Activated naive CD4-positive, alpha-beta T cell (primary cell): ENCODE measurements around the gene KAT2A.
"Not testable (repeated sequence)": the region's sequence is repeated elsewhere in the genome, so short reads cannot be mapped to it uniquely, and the experiment has no call there.

ENCODE experiments used
- DNase-seq, 4 experiments: peaks; one replicate each; lab custom pipeline; 2025; lab: John Stamatoyannopoulos, UW

KAT2A gene

GRCh38 chr17:42120770-42121769 lies at the start of gene KAT2A:
TSS of gene KAT2A (minus strand) at chr17:42121367. CDS start at chr17:42121304, 63 bp downstream.
- peak; percentile 28 to 75 (median 52) for DNase-seq

GRCh38 chr17:42169351-42169750 lies 48.2 kb upstream of the KAT2A start:
- DNase-seq: no peak

- no peak for DNase-seq
These were observed 46.6 kb upstream of the KAT2A start for GRCh38 chr17:42167807-42168206.

GRCh38 chr17:42166196-42166763 lies 45.1 kb upstream of the KAT2A start:
- no peak for DNase-seq

GRCh38 chr17:42165751-42166150 lies 44.6 kb upstream of the KAT2A start:
- no peak for DNase-seq

GRCh38 chr17:42163696-42164407 lies 42.7 kb upstream of the KAT2A start:
- no peak for DNase-seq

- no peak for DNase-seq
These were observed 41.9 kb upstream of the KAT2A start for GRCh38 chr17:42163113-42163512.

- no peak for DNase-seq
These were observed 39.4 kb upstream of the KAT2A start for GRCh38 chr17:42160531-42160910.

- DNase-seq: no peak
These were observed 38.8 kb upstream of the KAT2A start for GRCh38 chr17:42159796-42160530.

GRCh38 chr17:42155614-42156045 lies 34.5 kb upstream of the KAT2A start:
- no peak for DNase-seq

- DNase-seq: no peak
These were observed 33.0 kb upstream of the KAT2A start for GRCh38 chr17:42153919-42154742.

- no peak for DNase-seq
These were observed 25.9 kb upstream of the KAT2A start for GRCh38 chr17:42146911-42147607.

- not testable (repeated sequence) for DNase-seq
These were observed 22.0 kb upstream of the KAT2A start for GRCh38 chr17:42143138-42143537.

GRCh38 chr17:42142371-42142896 lies 21.3 kb upstream of the KAT2A start:
- no peak for DNase-seq

GRCh38 chr17:42141382-42141781 lies 20.2 kb upstream of the KAT2A start:
- no peak for DNase-seq

GRCh38 chr17:42140690-42141089 lies 19.5 kb upstream of the KAT2A start:
- DNase-seq: not testable (repeated sequence)

- no peak for DNase-seq
These were observed 17.8 kb upstream of the KAT2A start for GRCh38 chr17:42138749-42139492.

GRCh38 chr17:42136654-42137051 lies 15.5 kb upstream of the KAT2A start:
- no peak for DNase-seq
